NCI-H2107 (cell line): ENCODE results near the gene NSRP1.
"Not testable (repeated sequence)": the region's sequence is repeated elsewhere in the genome, so short reads cannot be mapped to it uniquely, and the experiment has no call there.

Source experiments
- DNase-seq: peaks from one replicate; lab custom pipeline; 2025; lab: John Stamatoyannopoulos, UW

NSRP1 gene

GRCh38 chr17:30116661-30117551 is at the start of gene NSRP1:
Gene NSRP1, plus strand, starts transcription at chr17:30116816. Its CDS starts 28 bp downstream, at chr17:30116844.
- peak; percentile 93 for DNase-seq

GRCh38 chr17:30068465-30068864 is 48.2 kb upstream of the NSRP1 start:
- no peak for DNase-seq

DNA sequence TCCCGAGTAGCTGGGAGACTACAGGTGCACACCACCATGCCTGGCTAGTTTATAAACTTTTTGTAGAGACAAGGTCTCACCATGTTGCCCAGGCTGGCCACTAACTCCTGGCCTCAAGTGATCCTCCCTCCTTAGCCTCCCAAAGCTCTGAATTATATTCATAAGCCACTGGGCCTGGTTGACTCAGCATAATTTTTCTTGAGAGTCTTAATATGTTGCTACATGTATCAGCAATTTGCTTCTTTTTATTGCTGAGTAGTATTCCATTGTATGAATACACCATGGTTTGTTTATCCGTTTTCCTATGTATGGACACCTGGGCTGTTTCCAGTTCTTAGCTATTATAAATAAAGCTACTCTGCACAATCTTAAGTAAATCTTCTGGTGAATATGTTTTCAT is 42.4 kb upstream of the NSRP1 start:
- DNase-seq, result no peak

GRCh38 chr17:30074730-30075129 is 41.9 kb upstream of the NSRP1 start:
- no peak for DNase-seq

DNA sequence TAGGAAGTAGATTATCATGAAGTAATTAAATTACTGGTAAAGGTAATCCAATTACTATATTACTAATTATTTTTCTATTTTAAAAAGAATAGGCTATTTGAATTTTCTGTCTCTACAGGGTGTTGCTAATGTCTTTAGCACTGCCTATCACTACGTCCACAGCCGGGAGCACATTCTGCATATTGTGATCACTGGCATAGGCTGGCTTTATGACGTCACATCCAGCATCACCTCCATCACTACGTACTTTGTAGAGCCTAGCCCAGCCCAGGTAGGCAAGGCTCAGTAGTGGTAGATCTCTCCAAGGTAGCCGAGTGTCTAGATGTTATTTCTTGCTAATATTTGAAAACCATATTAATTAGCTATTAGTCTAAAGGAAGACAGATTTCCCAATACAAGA is 33.8 kb upstream of the NSRP1 start:
- no peak for DNase-seq

DNA sequence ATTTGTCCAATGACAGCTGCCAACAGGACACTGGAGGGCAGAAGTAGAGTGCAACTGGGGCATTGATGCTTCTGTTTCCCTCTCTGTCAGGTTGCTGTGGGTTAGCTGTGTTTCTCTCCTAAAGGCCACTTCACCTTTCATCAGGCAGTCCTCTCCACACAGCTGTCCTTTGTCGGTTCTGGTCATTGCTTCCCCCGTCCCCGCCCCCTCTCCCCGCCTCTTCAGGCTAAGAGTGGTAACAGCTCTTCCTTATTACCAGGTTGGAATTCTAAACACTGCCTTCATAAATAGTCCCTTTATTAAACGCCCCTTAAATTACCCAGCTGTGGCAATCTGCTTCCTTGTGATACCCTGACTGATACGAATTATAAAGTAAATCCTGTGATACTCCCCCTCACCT is 31.8 kb upstream of the NSRP1 start:
- no peak for DNase-seq

GRCh38 chr17:30086896-30087295 is 29.7 kb upstream of the NSRP1 start:
- no peak for DNase-seq

GRCh38 chr17:30087431-30087830 is 29.2 kb upstream of the NSRP1 start:
- not testable (repeated sequence) for DNase-seq

DNA sequence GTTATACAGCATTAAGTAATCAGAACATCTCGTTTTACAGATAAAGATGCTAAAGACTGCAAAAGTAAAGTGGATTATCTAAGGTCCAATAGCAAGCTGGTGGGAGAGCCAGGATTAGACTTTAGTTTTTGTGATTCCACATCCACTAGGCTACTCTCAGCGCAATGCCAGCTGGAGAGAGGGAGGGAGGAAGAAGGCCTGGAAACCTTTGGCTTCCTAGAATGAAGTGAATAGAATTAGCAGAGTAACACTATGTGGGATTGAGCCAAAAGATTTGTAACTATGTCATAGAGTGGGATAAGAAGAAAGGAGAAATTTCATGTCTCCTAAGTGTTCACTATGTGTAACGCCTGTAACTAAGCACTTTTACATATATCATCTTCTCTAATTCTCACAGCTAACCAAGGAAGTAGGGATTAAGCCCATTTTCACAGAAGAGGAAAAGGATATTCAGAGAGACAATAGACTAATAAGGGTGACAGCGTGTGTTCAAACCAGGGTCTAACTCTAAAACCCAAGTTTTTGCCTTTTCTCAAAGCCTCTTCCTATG is 25.4 kb upstream of the NSRP1 start:
- no peak for DNase-seq

DNA sequence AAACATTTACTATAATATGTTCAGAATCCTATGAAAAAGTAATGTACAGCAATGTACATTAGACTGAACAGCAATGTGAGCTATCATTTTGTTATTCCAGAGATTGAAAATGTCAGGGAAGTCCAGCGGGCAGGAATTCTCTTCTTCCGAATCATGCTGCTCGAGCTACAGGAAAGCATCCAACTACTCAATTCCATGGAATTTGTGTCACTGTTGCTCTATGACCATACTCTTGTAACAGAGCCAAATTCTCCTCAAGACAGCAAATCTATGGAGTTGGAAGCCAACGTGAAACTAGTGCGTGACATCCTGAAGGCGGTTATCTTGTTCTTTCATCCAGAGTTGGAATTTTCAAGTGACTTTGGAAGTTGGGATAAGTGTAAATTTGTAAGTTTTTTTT is 24.8 kb upstream of the NSRP1 start:
- DNase-seq, result no peak

- no peak for DNase-seq
Measured at GRCh38 chr17:30092886-30093285, 23.7 kb upstream of the NSRP1 start.

DNA sequence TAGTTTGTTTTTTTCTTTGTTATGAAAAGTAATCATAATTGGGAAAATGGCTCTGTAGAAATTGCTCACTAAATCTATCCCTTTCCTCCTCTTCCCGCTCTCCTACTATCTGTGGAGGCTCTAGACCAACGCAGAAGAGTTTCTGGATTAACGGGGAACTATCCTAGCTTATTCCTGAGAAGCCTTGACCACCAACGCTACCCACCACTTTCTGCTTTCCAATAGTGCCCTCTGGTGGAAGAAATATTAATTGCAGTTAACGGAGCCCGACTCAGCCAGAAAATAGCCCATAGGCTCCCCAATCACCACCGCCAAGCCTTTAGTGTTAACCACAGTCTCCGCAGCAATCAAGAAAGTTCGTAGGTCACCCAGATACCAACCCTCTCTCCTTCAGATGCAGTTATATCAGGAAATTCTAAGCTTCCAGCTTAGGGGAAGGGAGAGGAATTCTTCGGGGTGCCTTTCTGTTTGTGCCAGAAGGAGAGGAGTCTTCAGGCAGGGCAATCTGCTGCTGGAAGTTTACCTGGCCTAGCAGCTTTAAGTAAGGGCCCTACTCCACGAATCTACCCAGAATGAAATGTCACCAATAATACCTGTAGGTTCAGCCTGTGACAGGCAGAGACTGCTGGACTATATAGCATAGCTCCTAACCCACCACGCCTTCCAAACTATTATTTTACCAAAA is 23.0 kb upstream of the NSRP1 start:
- DNase-seq, result peak; percentile 7

GRCh38 chr17:30095507-30096244 is 20.9 kb upstream of the NSRP1 start:
- no peak for DNase-seq

DNA sequence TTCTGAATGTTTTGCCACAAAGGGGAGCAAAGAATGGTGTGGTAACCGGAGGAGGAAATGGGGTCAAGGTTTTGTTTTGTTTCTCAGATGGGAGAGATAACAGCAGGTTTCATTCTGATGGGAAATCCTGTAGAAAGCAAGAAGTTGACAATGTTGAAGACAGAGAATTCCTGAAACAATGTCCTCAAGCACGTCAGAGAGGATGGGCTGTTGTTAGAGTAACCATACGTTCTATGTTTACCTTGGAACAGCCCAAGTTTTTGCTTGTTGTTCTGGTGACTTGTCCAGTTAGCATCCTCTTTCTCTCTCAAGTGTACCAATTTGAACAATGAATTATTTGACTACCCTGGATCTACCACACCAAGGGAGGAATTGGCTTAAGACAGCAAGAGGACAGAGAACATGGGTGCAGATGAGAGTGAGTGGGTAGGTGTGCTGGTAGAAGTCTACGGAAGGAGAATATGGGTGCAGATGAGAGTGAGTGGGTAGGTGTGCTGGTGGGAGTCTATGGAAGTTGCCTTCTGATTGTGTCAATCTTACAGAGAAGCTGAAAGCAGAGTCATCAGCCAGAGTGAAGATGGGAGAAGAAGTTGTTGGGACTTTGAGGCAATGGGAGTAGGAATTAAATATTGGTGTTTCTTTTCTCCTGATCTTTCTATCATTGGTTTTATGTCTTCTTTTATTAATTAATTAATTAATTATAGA is 14.8 kb upstream of the NSRP1 start:
- no peak for DNase-seq

- no peak for DNase-seq
Measured at GRCh38 chr17:30103921-30104320, 12.7 kb upstream of the NSRP1 start.

GRCh38 chr17:30104575-30105339 is 11.9 kb upstream of the NSRP1 start:
- peak; percentile 61 for DNase-seq

GRCh38 chr17:30112794-30113193 is 3.8 kb upstream of the NSRP1 start:
- DNase-seq, result no peak

- no peak for DNase-seq
Measured at GRCh38 chr17:30113213-30113612, 3.4 kb upstream of the NSRP1 start.

GRCh38 chr17:30116345-30116660 is 313 bp upstream of the NSRP1 start:
- DNase-seq, result no peak

GRCh38 chr17:30117675-30118081 is 1.1 kb downstream of the NSRP1 start:
- DNase-seq, result no peak

DNA sequence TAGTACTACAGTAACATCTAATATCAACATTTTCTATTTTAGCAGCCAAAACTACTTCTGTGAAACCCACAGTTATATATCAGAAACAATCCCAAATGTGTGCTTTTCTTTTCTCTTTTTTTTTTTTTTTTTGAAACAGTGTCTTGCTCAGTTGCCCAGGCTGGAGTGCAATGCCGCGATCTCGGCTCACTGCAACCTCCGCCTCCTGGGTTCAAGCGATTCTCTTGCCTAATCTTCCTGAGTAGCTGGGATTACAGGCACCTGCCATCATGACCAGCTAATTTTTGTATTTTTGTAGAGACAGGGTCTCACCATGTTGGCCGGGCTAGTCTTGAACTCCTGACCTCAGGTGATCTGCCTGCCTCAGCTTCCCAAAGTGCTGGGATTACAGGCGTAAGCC is 2.0 kb downstream of the NSRP1 start:
- DNase-seq, result not testable (repeated sequence)
